GM12892 (cell line): ENCODE measurements around the gene RAB3GAP2.
A peak's percentile ranks its signal among the peaks of the same experiment; 100 is the strongest.
"Not testable (repeated sequence)": the region's sequence is repeated elsewhere in the genome, so short reads cannot be mapped to it uniquely, and the experiment has no call there.

ENCODE experiments used
- DNase-seq: peaks from one replicate; pipeline ENCODE4 v3.0.0; 2011; ENCODE audit not compliant: insufficient read length
- FAIRE-seq: peaks from 2 replicates; lab custom pipeline; 2011; peaks lifted over from hg19 to GRCh38; lab: Jason Lieb, UNC
- POLR2A ChIP-seq: IDR thresholded peaks from 2 replicates; pipeline ENCODE4 v1.6.1; 2011; ENCODE audit warnings: low read depth, low read length, control low read depth
- POLR2AphosphoS5 ChIP-seq: IDR thresholded peaks from 2 replicates; pipeline ENCODE4 v1.6.1; 2011; ENCODE audit warnings: low read depth, low read length, control low read depth
- TAF1 ChIP-seq: IDR thresholded peaks from 2 replicates; pipeline ENCODE4 v1.6.1; 2011; ENCODE audit warnings: low read depth, mild to moderate bottlenecking, control low read depth, low read length, borderline replicate concordance

RAB3GAP2 gene

GRCh38 chr1:220281159-220281574 is 8.9 kb upstream of the RAB3GAP2 start:
- no peak for TF ChIP-seq POLR2AphosphoS5
- TF ChIP-seq TAF1 = no peak
- TF ChIP-seq POLR2A = no peak
- peak; percentile 84 for FAIRE-seq
- DNase-seq = no peak

- DNase-seq (no peak), FAIRE-seq (peak; percentile 14)
- TF ChIP-seq POLR2A (no peak), POLR2AphosphoS5 (no peak), TAF1 (no peak)
Measured at GRCh38 chr1:220280249-220280648, 8.0 kb upstream of the RAB3GAP2 start.

- no peak for TF ChIP-seq POLR2AphosphoS5
- TF ChIP-seq POLR2A = no peak
- no peak for TF ChIP-seq TAF1
- DNase-seq = no peak
- no peak for FAIRE-seq
Measured at GRCh38 chr1:220278991-220279390, 6.7 kb upstream of the RAB3GAP2 start.

- no peak for FAIRE-seq
- no peak for DNase-seq
- no peak for TF ChIP-seq TAF1
Measured at GRCh38 chr1:220275430-220275829, 3.2 kb upstream of the RAB3GAP2 start.

- FAIRE-seq (no peak), DNase-seq (no peak)
- TF ChIP-seq TAF1 (no peak), POLR2AphosphoS5 (no peak), POLR2A (no peak)
Measured at GRCh38 chr1:220274251-220274855, 2.1 kb upstream of the RAB3GAP2 start.

GRCh38 chr1:220272841-220273090 is 513 bp upstream of the RAB3GAP2 start:
- no peak for TF ChIP-seq POLR2A
- TF ChIP-seq TAF1 = no peak
- no peak for TF ChIP-seq POLR2AphosphoS5
- FAIRE-seq (no peak), DNase-seq (no peak)

- FAIRE-seq = peak; percentile 66
- no peak for TF ChIP-seq POLR2A
- TF ChIP-seq POLR2AphosphoS5 = no peak
- DNase-seq = no peak
Measured at GRCh38 chr1:220271706-220272046, 577 bp downstream of the RAB3GAP2 start.

GRCh38 chr1:220269036-220269435 is 3.2 kb downstream of the RAB3GAP2 start:
- TF ChIP-seq POLR2AphosphoS5 (no peak), POLR2A (no peak), TAF1 (no peak)
- DNase-seq (no peak), FAIRE-seq (peak; percentile 58)

GRCh38 chr1:220267630-220268029 is 4.6 kb downstream of the RAB3GAP2 start:
- TF ChIP-seq TAF1 (no peak), POLR2AphosphoS5 (no peak), POLR2A (no peak)
- no peak for FAIRE-seq
- no peak for DNase-seq

- not testable (repeated sequence) for FAIRE-seq, DNase-seq
Measured at GRCh38 chr1:220260228-220260627, 12.0 kb downstream of the RAB3GAP2 start.

- DNase-seq, FAIRE-seq: not testable (repeated sequence)
Measured at GRCh38 chr1:220259756-220260155, 12.5 kb downstream of the RAB3GAP2 start.

- FAIRE-seq, DNase-seq: not testable (repeated sequence)
Measured at GRCh38 chr1:220256194-220256593, 16.1 kb downstream of the RAB3GAP2 start.

GRCh38 chr1:220255204-220255603 is 17.0 kb downstream of the RAB3GAP2 start:
- no peak for FAIRE-seq

GRCh38 chr1:220253290-220253689 is 19.0 kb downstream of the RAB3GAP2 start:
- not testable (repeated sequence) for FAIRE-seq, DNase-seq

More at GRCh38 chr1:220255204-220255603, 17.0 kb downstream of the RAB3GAP2 start:
- TF ChIP-seq TAF1 (no peak), POLR2A (no peak), POLR2AphosphoS5 (no peak)
- no peak for DNase-seq

GRCh38 chr1:220251272-220251671 is 21.0 kb downstream of the RAB3GAP2 start:
- DNase-seq = no peak
- TF ChIP-seq POLR2AphosphoS5 = no peak
- TF ChIP-seq TAF1 = no peak
- no peak for TF ChIP-seq POLR2A
- FAIRE-seq = no peak
